Measurements from ENCODE around the gene TJP1.

TJP1 gene

DNA sequence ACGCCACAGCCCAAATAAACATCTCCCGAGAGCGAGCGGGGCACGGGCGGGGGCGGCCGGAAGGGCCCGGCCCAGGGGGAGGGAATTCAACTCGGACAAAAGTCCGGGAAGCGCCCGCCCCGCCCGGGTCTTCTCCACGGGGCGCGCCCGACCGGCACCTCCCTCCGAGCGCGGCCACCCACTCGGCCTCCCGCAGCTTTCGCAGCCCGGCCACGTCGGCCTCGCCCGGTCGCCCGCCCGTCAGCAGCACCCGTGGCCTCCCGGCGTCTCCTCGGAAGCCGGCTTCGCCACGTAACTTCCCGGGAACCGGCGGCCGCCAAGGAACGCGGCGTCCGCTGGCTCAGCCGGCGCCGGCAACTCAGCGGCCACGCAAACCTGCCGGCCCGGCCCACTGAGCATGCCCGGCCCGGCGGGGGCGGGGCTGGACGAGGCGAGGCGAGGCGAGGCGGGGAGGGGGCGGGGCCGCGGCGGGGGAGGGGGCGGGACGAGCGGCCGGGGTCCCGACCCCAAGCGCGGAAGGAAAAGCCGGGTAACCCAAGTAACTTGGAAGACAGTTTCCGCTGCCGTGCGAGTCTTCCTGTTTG is at the start of gene TJP1:
Gene TJP1, minus strand, starts transcription at position 369 of the 584 bp plus-strand sequence. CDS start 440 bp downstream, outside the sequence.
- DNase-seq: no peak

DNA sequence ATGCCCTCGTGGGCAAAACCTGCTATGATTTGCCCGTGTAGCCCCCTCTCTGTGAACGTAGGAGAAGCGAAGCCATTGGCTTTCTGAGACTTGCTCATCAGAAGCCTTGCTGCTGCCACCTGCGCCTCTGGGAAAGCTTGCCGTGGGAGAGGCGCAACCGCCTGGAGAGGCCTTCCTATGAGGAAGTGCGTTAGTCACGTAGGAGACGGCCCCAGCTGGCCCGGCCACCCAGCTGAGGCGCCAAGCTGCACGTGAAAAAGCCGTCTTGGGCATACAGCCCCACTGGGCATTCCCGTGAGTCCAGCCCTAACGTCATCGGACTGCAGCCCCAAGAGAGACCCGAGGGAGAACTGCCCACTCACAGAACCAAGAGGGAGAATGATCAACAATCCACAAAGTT is 49.1 kb upstream of the TJP1 start:
- DNase-seq: no peak

DNA sequence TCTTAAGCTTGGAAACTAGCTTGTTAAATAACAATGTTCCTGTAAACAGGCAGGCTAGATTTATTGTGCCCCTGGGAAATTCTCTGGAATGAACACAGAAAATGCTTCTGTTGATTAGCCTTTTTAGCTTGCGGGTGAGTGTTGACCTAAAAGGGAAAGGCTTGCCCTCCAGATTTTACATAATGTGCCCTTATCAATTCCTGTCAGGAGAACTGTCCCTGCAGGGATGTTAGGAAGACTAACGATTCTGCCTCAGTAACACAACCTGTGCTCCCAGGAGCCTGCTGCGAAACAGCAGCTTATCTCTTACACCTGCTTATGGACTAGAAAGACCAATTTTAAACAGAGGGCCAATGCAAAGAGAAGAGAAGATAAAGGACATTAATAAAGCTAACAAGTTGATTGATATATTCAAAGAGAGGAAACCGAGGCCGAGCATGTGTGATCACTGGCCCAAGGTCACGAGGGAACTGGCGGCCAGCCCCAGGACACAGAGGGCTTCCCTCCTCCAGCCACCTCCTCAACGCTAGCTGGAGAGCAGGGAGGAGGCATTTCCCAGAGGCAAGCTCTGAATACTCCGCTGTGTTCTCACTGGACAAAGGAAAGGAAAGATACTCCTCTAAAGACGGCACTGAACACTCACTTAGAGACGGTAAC is 48.4 kb upstream of the TJP1 start:
- DNase-seq: no peak

- DNase-seq: no peak
These were observed 45.2 kb upstream of the TJP1 start for GRCh38 chr15:29867241-29868000.

- DNase-seq: no peak
These were observed 44.1 kb upstream of the TJP1 start for GRCh38 chr15:29866337-29866736.

- DNase-seq: no peak
These were observed 42.2 kb upstream of the TJP1 start for GRCh38 chr15:29864501-29864900.

GRCh38 chr15:29863438-29863837 is 41.2 kb upstream of the TJP1 start:
- no peak for DNase-seq

- DNase-seq: no peak
These were observed 40.0 kb upstream of the TJP1 start for GRCh38 chr15:29862271-29862670.

DNA sequence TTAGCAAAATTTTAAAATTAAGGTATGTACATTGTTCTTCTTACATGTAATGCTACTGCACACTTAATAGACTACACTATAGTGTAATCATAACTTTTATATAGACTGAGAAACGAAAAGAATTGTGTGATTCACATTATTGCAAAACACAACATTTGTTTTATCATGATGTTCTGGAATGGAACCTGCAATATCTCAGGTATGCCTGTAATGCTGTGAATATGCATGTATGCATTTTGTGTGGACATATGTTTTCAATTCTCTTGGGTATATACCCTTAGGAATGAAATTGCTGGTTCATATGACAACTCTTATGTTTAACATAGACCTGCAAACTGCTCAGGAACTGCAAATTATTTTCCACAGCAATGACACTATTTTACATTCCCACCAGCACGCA is 38.6 kb upstream of the TJP1 start:
- DNase-seq: no peak

DNA sequence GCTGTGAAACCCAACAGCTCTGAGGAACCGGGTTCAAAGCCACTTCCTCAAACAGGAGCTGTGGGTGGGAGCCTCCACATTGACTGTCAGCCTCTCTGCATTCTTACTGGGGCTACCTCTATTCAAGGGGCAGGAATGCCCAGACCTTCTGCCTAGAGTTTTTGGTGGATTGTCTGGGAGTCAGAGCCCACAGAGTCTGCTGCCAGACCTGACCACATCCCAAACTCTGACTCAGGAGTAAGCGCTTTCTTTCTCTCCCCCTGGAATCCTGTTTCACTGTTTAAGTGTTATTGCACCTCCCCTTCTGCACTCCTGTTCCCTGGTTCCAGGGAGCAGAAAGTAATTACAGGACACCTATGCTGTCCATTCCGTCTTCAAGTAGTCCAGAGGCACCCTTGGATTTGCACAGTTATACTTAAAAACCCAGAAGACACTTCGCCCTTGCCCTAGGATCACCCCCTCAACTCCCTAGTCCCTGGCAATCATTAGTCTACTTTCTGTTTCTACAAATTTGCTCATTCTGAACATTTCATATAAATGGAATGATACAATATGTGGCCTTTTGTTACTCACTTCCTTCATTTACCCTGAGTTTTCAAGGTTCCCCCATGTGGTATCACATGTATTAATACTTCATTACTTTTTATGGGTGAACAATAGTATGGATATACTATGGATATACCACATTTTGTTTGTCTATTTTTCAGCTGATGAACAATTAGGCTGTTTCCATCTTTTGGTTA is 37.9 kb upstream of the TJP1 start:
- no peak for DNase-seq

- no peak for DNase-seq
These were observed 37.0 kb upstream of the TJP1 start for GRCh38 chr15:29859293-29859692.

- no peak for DNase-seq
These were observed 35.0 kb upstream of the TJP1 start for GRCh38 chr15:29857221-29857789.

DNA sequence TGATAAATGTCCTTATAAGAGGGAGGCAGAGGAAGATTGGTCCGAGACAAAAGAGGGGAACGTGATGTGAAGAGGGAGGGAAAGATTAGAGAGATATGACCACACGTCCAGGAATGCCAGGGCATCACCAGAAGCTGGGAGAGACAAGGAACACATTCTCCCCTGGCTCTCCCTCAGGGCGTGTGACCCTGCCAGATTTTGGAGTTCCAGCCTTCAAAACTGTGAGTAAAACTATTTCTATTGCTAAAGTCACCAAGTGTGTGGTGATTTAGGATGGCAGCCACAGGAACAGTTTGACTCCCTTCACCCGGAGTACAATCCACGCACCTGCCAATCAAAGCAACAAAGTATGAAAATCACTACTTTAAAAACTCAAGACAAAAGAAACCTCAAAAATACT is 32.1 kb upstream of the TJP1 start:
- DNase-seq: no peak

GRCh38 chr15:29853211-29853987 is 31.1 kb upstream of the TJP1 start:
- no peak for DNase-seq

- no peak for DNase-seq
These were observed 29.9 kb upstream of the TJP1 start for GRCh38 chr15:29852201-29852600.

DNA sequence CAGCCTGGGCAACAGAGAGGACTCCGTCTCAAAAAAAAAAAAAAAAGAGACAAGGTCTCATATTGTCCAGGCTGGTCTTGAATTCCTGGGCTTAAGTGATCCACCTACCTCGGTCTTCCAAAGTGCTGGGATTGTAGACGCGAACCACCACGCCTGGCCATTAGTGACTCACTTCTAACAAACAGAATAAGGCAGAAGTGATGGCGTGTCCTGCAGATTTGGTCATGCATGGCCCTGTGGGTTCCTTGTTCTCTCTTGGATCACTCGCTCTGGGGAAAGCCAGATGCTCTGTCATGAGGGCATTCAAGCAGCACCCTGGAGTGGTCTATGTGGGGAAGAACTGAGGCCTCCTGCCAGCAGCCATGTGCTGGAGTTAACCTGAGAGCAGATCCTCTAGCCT is 27.4 kb upstream of the TJP1 start:
- no peak for DNase-seq

DNA sequence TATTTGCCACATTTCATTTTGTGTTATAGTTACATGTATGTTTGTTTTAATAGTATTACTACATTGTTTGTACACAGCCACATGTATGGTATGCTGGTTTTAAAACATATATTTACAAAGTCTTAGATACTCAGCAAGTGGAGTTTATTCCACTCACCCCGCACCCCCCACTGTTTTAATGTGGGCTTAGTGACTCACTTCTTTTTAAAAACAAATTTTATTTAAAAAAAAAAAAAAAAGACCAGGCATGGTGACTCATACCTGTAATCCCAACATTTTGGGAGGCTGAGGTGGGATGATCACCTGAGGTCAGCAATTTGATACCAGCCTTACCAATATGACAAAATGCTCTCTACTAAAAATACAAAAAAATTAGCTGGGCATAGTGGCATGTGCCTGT is 26.9 kb upstream of the TJP1 start:
- DNase-seq: no peak

- no peak for DNase-seq
These were observed 22.1 kb upstream of the TJP1 start for GRCh38 chr15:29844290-29844903.

GRCh38 chr15:29842290-29842689 is 20.0 kb upstream of the TJP1 start:
- no peak for DNase-seq

GRCh38 chr15:29840926-29841325 is 18.7 kb upstream of the TJP1 start:
- DNase-seq: no peak

DNA sequence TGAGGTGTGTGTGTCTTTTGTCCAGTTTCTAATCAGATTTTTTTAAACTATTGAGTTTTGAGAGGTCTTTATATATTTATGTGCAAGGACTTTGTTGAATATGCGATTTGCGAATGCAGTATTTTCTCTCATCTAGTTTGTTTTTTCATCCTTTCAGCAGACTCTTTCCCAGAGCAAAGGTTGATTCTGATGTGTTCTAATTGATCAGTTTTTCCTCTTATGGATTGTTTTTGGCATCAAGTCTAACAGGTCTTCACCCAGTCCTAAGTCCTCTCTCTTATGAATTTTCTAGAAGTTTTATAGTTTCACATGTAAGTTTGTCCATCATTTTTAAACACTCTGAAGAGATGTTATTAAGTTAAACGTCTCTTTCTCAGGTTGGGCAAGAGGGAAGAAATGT is 17.8 kb upstream of the TJP1 start:
- DNase-seq: no peak
